Left ventricle myocardium inferior (tissue), 1 donor: ENCODE measurements around the gene CIAPIN1. TPM values are rescaled to one million over a fixed set of nuclear protein-coding genes. Genes with fewer than 3 reads are reported as not detected.
A peak's percentile ranks its signal among the peaks of the same experiment; 100 is the strongest.

Experiments used
- DNase-seq: peaks from one replicate; pipeline ENCODE4 v3.0.0-alpha.2; 2020
- H3K27ac ChIP-seq: fragments of 200-600 bp; replicated peaks from 2 replicates; pipeline ENCODE4 v1.8.0; 2021
- H3K27me3 ChIP-seq: fragments of 200-600 bp; 2 replicates; pipeline ENCODE4 v1.8.0; 2021; ENCODE audit warnings: low read depth
- H3K36me3 ChIP-seq: fragments of 200-600 bp; 2 replicates; pipeline ENCODE4 v1.8.0; 2021
- H3K4me1 ChIP-seq: fragments of 200-600 bp; 2 replicates; pipeline ENCODE4 v1.8.0; 2021
- H3K4me3 ChIP-seq: fragments of 200-600 bp; 2 replicates; pipeline ENCODE4 v1.8.0; 2021; ENCODE audit warnings: mild to moderate bottlenecking, moderate library complexity
- H3K9me3 ChIP-seq: fragments of 200-600 bp; replicated peaks from 2 replicates; pipeline ENCODE4 v1.8.0; 2021
- intact Hi-C: fragments of 100-400 bp; cut with micrococcal nuclease; formaldehyde crosslinking; loops from one replicate; pipeline ENCODE4 v1.11.0; 2022
- total RNA-seq: library from RNA; stranded (reverse); fragmentation: NEBNext Ultra II Directional; extraction: Animal tissue kit (Norgen Biotek cat#: 25700); gene quantifications from one replicate; pipeline ENCODE4 v1.2.1, GENCODE V29; 2021
- TF ChIP-seq, protein P1 (sequence below): fragments of 200-600 bp; IDR thresholded peaks from 2 replicates; pipeline ENCODE4 v1.8.0; 2021; ENCODE audit warnings: antibody characterized with exemption, mild to moderate bottlenecking, borderline replicate concordance
- donor health status: DM: no; HTN: yes; CAD: no; lungs with severe emphysema.

CIAPIN1 gene
- total RNA-seq, 1 donor from 2014 or later, result 43.2 TPM

- Histone ChIP-seq H3K27me3 (no peaks in the 10 kb centered on the region), H3K27ac (no peak overlapping the region), H3K36me3 (no peaks in the 10 kb centered on the region), H3K4me3 (no peak overlapping the region), H3K9me3 (no peaks in the 10 kb centered on the region), H3K4me1 (peaks cover 57% of the 10 kb centered on the region)
- intact Hi-C loops, result no loop called here
- DNase-seq, result no peak
- TF ChIP-seq, protein P1, sequence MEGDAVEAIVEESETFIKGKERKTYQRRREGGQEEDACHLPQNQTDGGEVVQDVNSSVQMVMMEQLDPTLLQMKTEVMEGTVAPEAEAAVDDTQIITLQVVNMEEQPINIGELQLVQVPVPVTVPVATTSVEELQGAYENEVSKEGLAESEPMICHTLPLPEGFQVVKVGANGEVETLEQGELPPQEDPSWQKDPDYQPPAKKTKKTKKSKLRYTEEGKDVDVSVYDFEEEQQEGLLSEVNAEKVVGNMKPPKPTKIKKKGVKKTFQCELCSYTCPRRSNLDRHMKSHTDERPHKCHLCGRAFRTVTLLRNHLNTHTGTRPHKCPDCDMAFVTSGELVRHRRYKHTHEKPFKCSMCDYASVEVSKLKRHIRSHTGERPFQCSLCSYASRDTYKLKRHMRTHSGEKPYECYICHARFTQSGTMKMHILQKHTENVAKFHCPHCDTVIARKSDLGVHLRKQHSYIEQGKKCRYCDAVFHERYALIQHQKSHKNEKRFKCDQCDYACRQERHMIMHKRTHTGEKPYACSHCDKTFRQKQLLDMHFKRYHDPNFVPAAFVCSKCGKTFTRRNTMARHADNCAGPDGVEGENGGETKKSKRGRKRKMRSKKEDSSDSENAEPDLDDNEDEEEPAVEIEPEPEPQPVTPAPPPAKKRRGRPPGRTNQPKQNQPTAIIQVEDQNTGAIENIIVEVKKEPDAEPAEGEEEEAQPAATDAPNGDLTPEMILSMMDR, result no peak
Measured at GRCh38 chr16:57482845-57483545, 35.8 kb upstream of the CIAPIN1 start.

- Histone ChIP-seq H3K27me3 (no peaks in the 10 kb centered on the region), H3K36me3 (no peaks in the 10 kb centered on the region), H3K27ac (no peak overlapping the region), H3K4me1 (peaks cover 65% of the 10 kb centered on the region), H3K4me3 (no peak overlapping the region), H3K9me3 (no peaks in the 10 kb centered on the region)
- DNase-seq, result no peak
- intact Hi-C loops, result no loop called here
- TF ChIP-seq, protein P1, result no peak
Measured at GRCh38 chr16:57481421-57481820, 34.2 kb upstream of the CIAPIN1 start.

DNA sequence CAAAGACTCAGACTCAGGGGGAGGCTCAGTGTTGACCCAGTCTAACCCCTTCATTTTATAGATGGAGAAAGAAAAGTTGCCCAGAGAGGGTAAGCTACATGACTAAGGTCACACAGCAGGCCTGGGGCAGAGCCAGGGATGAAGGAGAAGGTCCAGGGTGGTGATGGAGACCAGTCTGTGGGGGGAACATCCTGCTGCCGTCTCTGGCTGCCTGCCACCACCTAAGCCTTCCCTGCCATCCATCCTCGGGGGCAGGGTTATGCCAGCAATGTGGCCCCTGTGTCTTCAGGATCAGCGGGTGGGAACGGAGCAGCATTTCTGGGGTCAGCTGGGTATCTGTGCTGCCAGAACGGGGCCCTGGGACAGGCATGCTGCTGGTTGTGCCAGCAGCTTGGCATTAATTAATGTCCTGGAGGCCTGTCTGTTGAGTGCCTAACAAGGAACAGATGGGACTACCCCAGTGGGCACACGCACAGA, 33.6 kb upstream of the CIAPIN1 start:
- H3K27ac ChIP-seq, result peak overlapping the region; percentile 77
- TF ChIP-seq, protein P1, result no peak
- no peaks in the 10 kb centered on the region for H3K27me3 ChIP-seq
- no peaks in the 10 kb centered on the region for H3K36me3 ChIP-seq
- no peaks in the 10 kb centered on the region for H3K9me3 ChIP-seq
- intact Hi-C loops, result no loop called here
- peak overlapping the region; percentile 69 for H3K4me3 ChIP-seq
- no peak for DNase-seq
- peaks cover 67% of the 10 kb centered on the region for H3K4me1 ChIP-seq

GRCh38 chr16:57479976-57480753, 33.0 kb upstream of the CIAPIN1 start:
- Histone ChIP-seq H3K27me3 (no peaks in the 10 kb centered on the region), H3K9me3 (no peaks in the 10 kb centered on the region), H3K4me3 (peak overlapping the region; percentile 69), H3K36me3 (no peaks in the 10 kb centered on the region), H3K4me1 (peaks cover 62% of the 10 kb centered on the region), H3K27ac (peak overlapping the region; percentile 77)
- peak; percentile 63 for DNase-seq
- TF ChIP-seq, protein P1, result no peak
- intact Hi-C loops, result no loop called here

GRCh38 chr16:57479205-57479975, 32.2 kb upstream of the CIAPIN1 start:
- Histone ChIP-seq H3K4me1 (peaks cover 54% of the 10 kb centered on the region), H3K36me3 (peaks cover 4% of the 10 kb centered on the region), H3K4me3 (peak overlapping the region; percentile 69), H3K9me3 (no peaks in the 10 kb centered on the region), H3K27ac (peak overlapping the region; percentile 77), H3K27me3 (no peaks in the 10 kb centered on the region)
- TF ChIP-seq, protein P1, result no peak
- DNase-seq, result peak; percentile 58
- intact Hi-C loops, result no loop called here
